ENCODE measurements around the gene POLR2H.

DNA sequence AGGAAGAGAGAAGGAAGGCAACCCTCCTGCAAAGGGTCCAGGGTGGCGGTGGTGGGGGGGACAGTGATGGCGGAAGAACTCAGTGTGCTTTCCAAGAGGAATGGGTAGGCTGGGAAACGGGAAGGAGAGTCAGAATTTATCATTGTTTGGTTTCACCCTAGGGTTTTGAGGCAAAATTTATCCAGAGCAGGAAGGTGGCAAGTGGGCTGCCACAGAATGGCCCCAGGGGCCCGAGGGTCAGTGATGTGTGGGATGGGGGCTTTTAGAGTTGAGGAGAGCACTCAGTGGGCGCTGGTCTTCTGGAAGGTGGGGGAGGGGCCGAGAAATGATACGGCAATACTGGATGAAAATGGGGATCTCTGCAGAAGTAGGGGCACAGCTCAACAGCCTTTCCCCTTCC, 23.5 kb upstream of the POLR2H start:
- TF ChIP-seq, protein P1, sequence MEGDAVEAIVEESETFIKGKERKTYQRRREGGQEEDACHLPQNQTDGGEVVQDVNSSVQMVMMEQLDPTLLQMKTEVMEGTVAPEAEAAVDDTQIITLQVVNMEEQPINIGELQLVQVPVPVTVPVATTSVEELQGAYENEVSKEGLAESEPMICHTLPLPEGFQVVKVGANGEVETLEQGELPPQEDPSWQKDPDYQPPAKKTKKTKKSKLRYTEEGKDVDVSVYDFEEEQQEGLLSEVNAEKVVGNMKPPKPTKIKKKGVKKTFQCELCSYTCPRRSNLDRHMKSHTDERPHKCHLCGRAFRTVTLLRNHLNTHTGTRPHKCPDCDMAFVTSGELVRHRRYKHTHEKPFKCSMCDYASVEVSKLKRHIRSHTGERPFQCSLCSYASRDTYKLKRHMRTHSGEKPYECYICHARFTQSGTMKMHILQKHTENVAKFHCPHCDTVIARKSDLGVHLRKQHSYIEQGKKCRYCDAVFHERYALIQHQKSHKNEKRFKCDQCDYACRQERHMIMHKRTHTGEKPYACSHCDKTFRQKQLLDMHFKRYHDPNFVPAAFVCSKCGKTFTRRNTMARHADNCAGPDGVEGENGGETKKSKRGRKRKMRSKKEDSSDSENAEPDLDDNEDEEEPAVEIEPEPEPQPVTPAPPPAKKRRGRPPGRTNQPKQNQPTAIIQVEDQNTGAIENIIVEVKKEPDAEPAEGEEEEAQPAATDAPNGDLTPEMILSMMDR (IDR thresholded peaks at IDR 0.05): no peak
- TF ChIP-seq POLR2A (IDR thresholded peaks at IDR 0.05): no peak
